Natural killer cell treated with Interleukin-12 subunit alpha and Interleukin-12 subunit beta and Interleukin-15 and Interleukin-18, amount 100 ng/mL, for 72 hours (primary cell): Measurements from ENCODE around the gene BTBD9. TPM values are rescaled to one million over a fixed set of nuclear protein-coding genes. Genes with fewer than 3 reads are reported as not detected.

ENCODE experiments used
- ATAC-seq, 2 donors: fragments of 150-1000 bp; cut with Tn5 transposase in 1 of 2; sonication (Bioruptor Pico), chemical (Tn5 transposase) in 1 of 2; 2 replicates each; pipeline ENCODE4 v1.10.0; 2021
- DNase-seq: peaks from one replicate; pipeline ENCODE4 v3.0.0; 2022; ENCODE audit warnings: low spot score
- H3K27ac Mint-ChIP-seq, 2 donors: 1 replicate in 1 of 2; 2 replicates in 1 of 2; pipeline ENCODE4 v1.8.0; 2022; ENCODE audit warnings: mixed read lengths in 2 of 2, mild to moderate bottlenecking in 1 of 2, moderate library complexity in 1 of 2
- H3K27me3 Mint-ChIP-seq, 2 donors: 1 replicate in 1 of 2; 2 replicates in 1 of 2; pipeline ENCODE4 v1.8.0; 2022; ENCODE audit warnings: mixed read lengths in 2 of 2
- H3K36me3 Mint-ChIP-seq: one replicate; pipeline ENCODE4 v1.8.0; 2022; ENCODE audit warnings: mixed read lengths
- H3K4me1 Mint-ChIP-seq, 2 donors: 1 replicate in 1 of 2; 2 replicates in 1 of 2; pipeline ENCODE4 v1.8.0; 2022; ENCODE audit warnings: low read depth in 2 of 2, mixed read lengths in 2 of 2, mild to moderate bottlenecking in 1 of 2
- H3K4me3 Mint-ChIP-seq: one replicate; pipeline ENCODE4 v1.8.0; 2022; ENCODE audit warnings: mixed read lengths
- H3K9me3 Mint-ChIP-seq: 2 replicates; pipeline ENCODE4 v1.8.0; 2022; ENCODE audit warnings: mixed read lengths
- total RNA-seq, 2 donors: library from RNA; stranded (reverse); gene quantifications; one replicate each; pipeline ENCODE4 v1.2.3, GENCODE V29; 2022

The BTBD9 gene
- total RNA-seq, 2 donors from 2014 or later: 27.7 to 34.2 TPM

DNA sequence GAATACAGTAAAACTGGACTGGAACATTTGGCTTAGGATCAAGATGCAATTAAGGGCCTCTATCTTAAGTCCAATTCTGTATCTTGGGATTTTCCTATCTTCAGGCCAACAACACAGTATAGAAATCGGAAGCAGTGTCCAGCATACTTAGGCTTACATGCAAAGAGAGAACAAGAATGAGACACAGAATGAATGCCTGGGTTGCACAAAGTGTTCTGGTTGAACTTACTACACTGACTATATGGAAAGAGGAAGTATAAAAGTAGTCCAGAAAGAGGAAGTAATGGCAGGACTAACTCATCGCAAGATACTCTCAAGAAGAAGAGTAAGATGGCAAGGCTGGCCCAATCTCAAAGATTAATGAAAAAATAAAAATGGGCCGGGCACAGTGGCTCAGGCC is 87.6 kb downstream of the BTBD9 start:
- no peak overlapping the region for H3K27ac Mint-ChIP-seq
- ATAC-seq (no peak), DNase-seq (no peak)
- no peak overlapping the region for H3K4me3 Mint-ChIP-seq
- H3K9me3 Mint-ChIP-seq: no peaks in the 10 kb centered on the region
- H3K27me3 Mint-ChIP-seq: no peaks in the 10 kb centered on the region
- H3K4me1 Mint-ChIP-seq: no peaks in the 10 kb centered on the region
- H3K36me3 Mint-ChIP-seq: peaks cover 5% of the 10 kb centered on the region

DNA sequence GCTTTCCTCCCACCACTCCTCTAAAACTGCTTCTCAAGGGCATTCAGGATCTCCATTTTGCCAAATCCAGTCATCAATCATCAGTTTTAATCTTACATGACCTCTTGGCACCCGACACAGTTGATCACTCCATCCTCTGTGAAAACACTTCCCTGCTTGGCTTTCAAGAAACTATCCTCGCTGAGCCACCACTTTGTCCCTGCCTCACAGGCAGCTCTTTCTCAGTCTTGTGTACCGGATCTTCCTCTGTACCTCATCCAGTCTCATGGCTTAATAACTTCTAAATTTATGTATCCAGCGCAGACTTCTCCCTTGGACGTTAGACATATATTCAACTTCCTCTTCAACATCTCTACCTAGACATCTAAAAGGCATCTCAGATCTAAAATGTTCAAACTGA is 89.9 kb downstream of the BTBD9 start:
- H3K27me3 Mint-ChIP-seq: no peaks in the 10 kb centered on the region
- H3K4me3 Mint-ChIP-seq: no peak overlapping the region
- no peak overlapping the region for H3K27ac Mint-ChIP-seq
- H3K36me3 Mint-ChIP-seq: peaks cover 5% of the 10 kb centered on the region
- no peaks in the 10 kb centered on the region for H3K4me1 Mint-ChIP-seq
- ATAC-seq: no peak
- no peaks in the 10 kb centered on the region for H3K9me3 Mint-ChIP-seq
- no peak for DNase-seq

DNA sequence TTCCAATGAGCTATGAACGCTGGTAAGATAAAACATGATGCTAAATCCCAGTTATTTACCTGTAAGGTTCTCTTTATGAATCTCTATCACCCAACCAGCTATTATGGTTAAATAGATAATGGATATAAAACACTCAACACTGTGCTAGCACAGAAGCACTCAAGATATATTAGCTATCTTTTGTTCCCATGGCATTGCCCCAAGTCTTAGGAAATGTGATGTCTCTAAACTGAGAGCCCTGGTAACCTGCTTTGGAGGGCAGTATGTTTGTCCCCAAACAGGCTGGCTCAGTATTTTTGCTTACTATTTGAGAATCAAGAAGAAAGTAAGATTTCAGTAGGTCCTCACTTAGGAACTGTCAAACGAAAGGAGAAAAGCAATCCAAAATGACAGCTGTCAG is 90.5 kb downstream of the BTBD9 start:
- no peak for DNase-seq
- peaks cover 0 to 3% of the 10 kb centered on the region in 2 donors for H3K4me1 Mint-ChIP-seq
- ATAC-seq: no peak
- H3K9me3 Mint-ChIP-seq: no peaks in the 10 kb centered on the region
- H3K27ac Mint-ChIP-seq: no peak overlapping the region
- no peaks in the 10 kb centered on the region for H3K27me3 Mint-ChIP-seq
- peaks cover 8% of the 10 kb centered on the region for H3K36me3 Mint-ChIP-seq
- no peak overlapping the region for H3K4me3 Mint-ChIP-seq

DNA sequence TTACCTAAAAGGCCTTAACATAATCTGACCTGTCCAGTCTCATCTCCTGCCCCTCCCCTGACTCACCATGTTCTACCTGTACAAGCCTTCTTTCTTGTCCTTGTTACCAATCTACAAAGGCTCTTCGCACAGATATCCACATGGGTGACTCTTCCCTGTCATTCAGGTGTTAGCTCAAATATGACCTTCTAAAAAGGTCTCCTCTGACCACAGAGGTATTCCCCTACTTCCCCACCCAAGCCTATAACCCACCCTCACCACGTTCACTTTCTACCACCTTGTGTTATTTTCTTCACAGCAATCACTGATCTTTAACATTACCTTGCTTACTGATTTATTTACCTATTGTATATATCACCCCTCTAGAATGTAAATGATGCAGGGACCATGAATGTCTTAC is 96.7 kb downstream of the BTBD9 start:
- Mint-ChIP-seq H3K4me3 (no peak overlapping the region), H3K36me3 (peaks cover 10% of the 10 kb centered on the region), H3K27me3 (no peaks in the 10 kb centered on the region), H3K27ac (no peak overlapping the region), H3K4me1 (peaks cover 0 to 3% of the 10 kb centered on the region in 2 donors), H3K9me3 (no peaks in the 10 kb centered on the region)
- ATAC-seq (no peak), DNase-seq (no peak)

DNA sequence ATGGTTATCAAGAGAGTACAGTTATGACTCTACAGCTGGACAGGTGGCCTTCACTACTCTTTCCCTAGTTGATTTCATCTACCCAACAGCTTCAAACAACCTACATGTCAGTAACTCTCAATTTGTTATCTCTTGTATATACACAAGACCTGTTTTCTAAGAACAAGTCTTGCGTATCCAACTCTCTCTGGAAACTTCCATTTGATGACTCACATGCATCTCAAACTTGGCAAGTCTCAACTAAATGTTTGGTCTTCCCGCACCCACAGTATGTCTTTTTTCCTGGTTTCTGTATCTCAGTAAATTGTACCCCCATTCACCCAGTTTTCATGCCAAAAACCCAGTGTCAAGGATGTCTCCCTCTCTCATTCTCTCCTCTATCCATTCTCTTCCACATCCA is 97.7 kb downstream of the BTBD9 start:
- Mint-ChIP-seq H3K27ac (no peak overlapping the region), H3K4me3 (no peak overlapping the region), H3K4me1 (peaks cover 0 to 3% of the 10 kb centered on the region in 2 donors), H3K36me3 (peaks cover 5% of the 10 kb centered on the region), H3K27me3 (no peaks in the 10 kb centered on the region), H3K9me3 (no peaks in the 10 kb centered on the region)
- ATAC-seq (no peak), DNase-seq (no peak)

DNA sequence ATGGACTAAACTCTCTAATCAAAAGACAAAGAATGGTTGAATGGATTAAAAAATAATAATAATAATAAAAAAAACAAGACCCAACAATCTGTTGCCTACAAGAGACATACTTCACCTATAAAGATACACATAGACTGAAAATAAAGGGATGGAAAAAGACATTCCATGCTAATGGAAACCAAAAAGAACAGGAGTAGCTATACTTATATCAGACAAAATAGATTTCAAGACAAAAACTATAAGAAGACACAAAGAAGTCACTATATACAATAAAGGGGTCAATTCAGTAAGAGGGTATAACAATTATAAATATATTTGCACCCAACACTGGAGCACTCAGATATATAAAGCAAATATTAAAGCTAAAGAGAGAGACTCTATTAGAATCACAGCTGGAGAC is 106.7 kb downstream of the BTBD9 start:
- H3K36me3 Mint-ChIP-seq: no peaks in the 10 kb centered on the region
- no peak overlapping the region for H3K4me3 Mint-ChIP-seq
- ATAC-seq (no peak), DNase-seq (no peak)
- H3K4me1 Mint-ChIP-seq: peaks cover 20 to 23% of the 10 kb centered on the region in 2 donors
- H3K27me3 Mint-ChIP-seq: no peaks in the 10 kb centered on the region
- H3K9me3 Mint-ChIP-seq: peaks cover 4% of the 10 kb centered on the region
- no peak overlapping the region for H3K27ac Mint-ChIP-seq

DNA sequence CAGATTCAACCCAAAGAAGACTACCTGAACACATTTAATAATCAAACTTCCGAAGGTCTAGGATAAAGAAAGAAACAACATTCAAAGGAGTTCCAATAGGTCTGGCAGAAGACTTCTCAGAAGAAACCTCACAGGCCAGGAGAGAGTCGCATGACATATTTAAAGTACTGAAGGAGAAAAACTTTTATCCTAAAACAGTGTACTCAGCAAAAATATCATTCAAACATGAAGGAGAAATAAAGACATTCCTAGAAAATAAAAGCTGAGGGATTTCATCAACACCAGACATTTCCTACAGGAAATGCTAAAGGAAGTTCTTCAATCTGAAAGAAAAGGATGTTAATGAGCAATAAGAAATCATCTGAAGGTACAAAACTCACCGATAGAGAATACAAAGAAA is 108.6 kb downstream of the BTBD9 start:
- Mint-ChIP-seq H3K27ac (peak overlapping the region in 1 of 2 donors; percentile 11), H3K4me3 (no peak overlapping the region), H3K9me3 (peaks cover 4% of the 10 kb centered on the region), H3K36me3 (no peaks in the 10 kb centered on the region), H3K27me3 (no peaks in the 10 kb centered on the region), H3K4me1 (peaks cover 20 to 23% of the 10 kb centered on the region in 2 donors)
- ATAC-seq (no peak), DNase-seq (no peak)

DNA sequence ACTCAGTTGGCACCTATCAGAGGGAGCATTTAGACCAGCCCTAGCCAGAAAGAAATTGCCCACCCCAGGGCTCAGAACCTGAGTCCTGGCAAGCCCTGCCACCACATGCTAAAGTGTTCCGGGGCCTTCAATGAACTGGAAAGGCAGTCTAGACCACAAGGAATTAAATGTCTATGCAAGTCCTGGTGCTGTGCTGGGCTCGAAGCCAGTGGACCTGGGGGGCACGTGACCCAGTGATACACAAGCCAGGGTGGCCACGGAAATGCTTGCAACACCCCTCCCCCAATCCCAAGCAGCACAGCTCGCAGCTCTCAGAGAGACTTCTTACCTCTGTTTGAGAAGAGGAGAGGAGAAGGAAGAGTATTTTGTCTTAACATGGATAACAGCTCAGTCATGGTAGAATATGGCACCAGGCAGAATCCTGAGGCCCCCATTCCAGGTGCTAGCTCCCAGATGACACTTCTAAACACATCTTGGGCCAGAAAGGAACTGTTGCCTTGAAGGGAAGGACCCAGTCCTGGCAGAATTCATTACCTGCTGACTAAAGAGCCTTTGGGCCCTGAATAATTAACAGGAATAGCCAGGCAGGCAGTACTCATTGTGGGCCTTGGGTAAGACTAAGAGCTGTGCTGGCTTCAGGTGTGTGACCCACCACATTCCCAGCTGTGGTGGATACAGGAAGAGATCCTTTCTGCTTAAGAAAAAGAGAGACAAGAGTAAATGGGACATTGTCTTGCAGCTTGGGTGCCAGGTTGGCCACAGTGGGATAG is 111.3 kb downstream of the BTBD9 start:
- no peak overlapping the region for H3K27ac Mint-ChIP-seq
- H3K27me3 Mint-ChIP-seq: no peaks in the 10 kb centered on the region
- H3K4me1 Mint-ChIP-seq: peaks cover 10 to 29% of the 10 kb centered on the region in 2 donors
- H3K36me3 Mint-ChIP-seq: peaks cover 8% of the 10 kb centered on the region
- ATAC-seq: no peak
- H3K4me3 Mint-ChIP-seq: no peak overlapping the region
- peaks cover 4% of the 10 kb centered on the region for H3K9me3 Mint-ChIP-seq
- no peak for DNase-seq

DNA sequence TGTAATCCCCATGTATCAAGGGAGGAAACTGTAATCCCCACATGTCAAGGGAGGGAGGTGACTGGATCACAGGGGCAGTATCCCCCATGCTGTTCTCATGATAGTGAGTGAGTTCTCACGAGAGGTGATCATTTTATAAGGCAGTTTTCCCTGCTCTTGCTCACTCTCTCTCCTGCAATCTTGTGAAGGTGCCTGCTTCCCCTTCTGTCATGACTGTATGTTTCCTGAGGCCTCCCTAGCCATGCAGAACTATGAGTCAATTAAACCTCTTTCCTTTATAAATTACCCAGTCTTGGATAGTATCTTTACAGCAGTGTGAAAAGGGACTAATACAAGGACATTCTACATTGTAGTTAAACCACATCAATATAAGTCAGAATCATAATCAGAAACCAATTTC is 112.4 kb downstream of the BTBD9 start:
- Mint-ChIP-seq H3K9me3 (no peaks in the 10 kb centered on the region), H3K36me3 (peaks cover 8% of the 10 kb centered on the region), H3K27me3 (no peaks in the 10 kb centered on the region), H3K4me3 (no peak overlapping the region), H3K27ac (no peak overlapping the region), H3K4me1 (peaks cover 8 to 22% of the 10 kb centered on the region in 2 donors)
- no peak for ATAC-seq
- no peak for DNase-seq

DNA sequence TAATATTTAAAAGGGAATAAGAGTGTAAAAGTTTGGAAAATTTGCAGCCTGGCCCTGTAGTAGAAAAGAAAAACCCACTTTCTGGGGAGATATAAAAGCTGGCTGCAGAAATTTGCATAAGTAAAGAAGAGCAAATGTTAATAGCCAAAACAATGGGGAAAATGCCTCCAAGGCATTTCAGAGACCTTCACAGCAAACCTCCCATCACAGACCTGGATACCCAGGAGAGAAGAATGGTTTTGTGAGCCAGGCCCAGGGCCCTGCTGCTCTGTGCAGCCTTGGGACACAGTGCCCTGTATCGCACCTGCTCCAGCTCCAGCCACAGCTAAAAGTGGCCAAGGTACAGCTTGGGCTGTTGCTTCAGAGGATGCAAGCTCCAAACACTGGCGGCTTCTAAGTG is 113.8 kb downstream of the BTBD9 start:
- no peaks in the 10 kb centered on the region for H3K9me3 Mint-ChIP-seq
- no peak overlapping the region for H3K27ac Mint-ChIP-seq
- no peak for DNase-seq
- ATAC-seq: no peak
- no peak overlapping the region for H3K4me3 Mint-ChIP-seq
- H3K27me3 Mint-ChIP-seq: no peaks in the 10 kb centered on the region
- H3K36me3 Mint-ChIP-seq: peaks cover 8% of the 10 kb centered on the region
- H3K4me1 Mint-ChIP-seq: peaks cover 3 to 16% of the 10 kb centered on the region in 2 donors

DNA sequence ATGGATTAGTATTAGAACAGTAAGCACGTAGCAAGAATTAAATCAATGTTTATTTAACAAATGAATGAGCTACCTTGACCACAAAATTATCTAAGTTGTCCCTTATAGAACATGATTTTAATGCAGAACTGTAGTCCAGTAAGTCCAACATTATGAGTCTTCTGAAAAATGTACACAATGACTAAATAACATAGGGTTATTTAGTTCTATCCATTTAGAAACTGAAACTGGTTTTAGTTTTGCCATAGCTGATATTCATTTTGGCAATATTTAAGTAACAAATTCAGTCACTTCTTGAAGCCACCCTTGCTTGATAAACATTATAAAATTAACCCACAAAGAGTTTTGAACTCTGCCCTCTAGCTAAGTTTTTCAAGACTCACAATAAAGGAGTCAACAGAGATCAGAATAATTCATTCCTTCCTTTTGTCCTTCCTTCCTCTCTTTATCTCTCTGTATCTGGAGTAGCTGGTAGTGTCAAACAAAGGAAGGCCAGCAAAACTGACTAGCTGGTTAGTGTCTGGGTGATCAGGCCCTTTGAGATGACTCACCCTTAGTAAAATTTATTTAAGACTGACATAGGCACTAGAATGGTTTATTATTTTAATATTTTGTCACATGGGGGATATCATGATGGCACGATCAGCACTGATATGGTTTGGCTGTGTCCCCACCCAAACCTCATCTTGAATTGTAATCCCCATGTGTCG is 115.1 kb downstream of the BTBD9 start:
- Mint-ChIP-seq H3K36me3 (peaks cover 8% of the 10 kb centered on the region), H3K4me3 (no peak overlapping the region), H3K27ac (peak overlapping the region in 1 of 2 donors; percentile 9), H3K4me1 (peaks cover 3 to 14% of the 10 kb centered on the region in 2 donors), H3K9me3 (no peaks in the 10 kb centered on the region), H3K27me3 (no peaks in the 10 kb centered on the region)
- no peak for DNase-seq
- no peak for ATAC-seq

DNA sequence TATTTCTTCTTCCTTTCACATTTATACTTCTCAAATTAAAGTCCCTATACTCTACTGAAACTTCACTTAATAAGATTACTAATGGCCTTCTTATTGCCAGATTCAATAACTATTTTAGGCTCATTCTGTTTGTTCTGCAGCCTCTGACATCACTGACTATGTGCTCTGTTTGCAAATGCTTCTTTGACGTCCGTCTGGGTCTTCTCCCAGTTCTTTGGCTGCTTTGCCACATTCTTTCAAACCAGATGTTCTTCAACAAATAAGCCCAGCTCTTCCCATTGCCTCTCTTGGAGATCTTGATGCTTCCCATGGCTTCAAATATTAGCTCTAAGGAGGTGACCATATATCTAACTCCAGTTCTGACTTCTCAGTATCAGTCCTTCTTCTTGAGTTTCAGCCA is 117.4 kb downstream of the BTBD9 start:
- Mint-ChIP-seq H3K27me3 (no peaks in the 10 kb centered on the region), H3K4me1 (peaks cover 12 to 23% of the 10 kb centered on the region in 2 donors), H3K27ac (no peak overlapping the region), H3K9me3 (no peaks in the 10 kb centered on the region), H3K4me3 (no peak overlapping the region), H3K36me3 (peaks cover 8% of the 10 kb centered on the region)
- ATAC-seq (no peak), DNase-seq (no peak)

DNA sequence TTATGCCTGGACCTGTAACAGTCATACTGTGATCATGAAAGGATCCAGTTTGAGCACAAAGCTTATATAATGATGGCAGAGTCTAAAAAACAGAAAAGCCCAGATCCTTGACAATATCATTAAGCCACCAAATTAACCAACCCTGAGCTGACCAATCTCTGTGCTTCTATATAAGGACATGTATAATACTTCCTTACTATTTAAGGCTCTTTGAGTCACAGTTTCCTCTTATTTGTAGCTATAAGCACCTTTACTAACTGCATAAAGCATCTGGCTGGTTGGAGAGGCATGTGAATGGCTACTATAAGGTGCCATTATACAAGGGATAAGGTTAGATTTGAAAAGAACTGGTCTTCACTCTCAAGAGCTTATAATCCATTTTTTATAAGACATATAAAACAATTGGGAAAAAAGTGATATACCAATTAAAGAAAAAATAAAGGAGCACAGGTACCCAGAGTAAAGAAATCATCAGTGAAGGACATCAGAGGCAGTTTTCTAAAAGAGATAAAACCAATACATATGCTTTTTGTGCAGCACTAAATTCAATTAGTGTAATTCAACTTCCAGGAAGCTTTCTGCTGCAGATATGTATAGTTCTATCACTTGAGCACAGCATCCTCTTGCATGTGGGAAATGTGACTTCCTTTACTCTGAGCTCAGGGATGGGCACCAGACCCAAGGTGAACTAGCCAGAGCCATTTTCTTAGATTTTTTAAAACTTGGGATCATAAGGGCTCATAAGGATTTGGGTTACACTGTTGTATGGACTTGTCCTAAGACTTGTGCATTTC is 121.0 kb downstream of the BTBD9 start:
- no peaks in the 10 kb centered on the region for H3K9me3 Mint-ChIP-seq
- H3K4me3 Mint-ChIP-seq: no peak overlapping the region
- H3K4me1 Mint-ChIP-seq: peaks cover 12 to 15% of the 10 kb centered on the region in 2 donors
- no peaks in the 10 kb centered on the region for H3K36me3 Mint-ChIP-seq
- H3K27me3 Mint-ChIP-seq: no peaks in the 10 kb centered on the region
- DNase-seq: no peak
- ATAC-seq: no peak
- no peak overlapping the region for H3K27ac Mint-ChIP-seq

DNA sequence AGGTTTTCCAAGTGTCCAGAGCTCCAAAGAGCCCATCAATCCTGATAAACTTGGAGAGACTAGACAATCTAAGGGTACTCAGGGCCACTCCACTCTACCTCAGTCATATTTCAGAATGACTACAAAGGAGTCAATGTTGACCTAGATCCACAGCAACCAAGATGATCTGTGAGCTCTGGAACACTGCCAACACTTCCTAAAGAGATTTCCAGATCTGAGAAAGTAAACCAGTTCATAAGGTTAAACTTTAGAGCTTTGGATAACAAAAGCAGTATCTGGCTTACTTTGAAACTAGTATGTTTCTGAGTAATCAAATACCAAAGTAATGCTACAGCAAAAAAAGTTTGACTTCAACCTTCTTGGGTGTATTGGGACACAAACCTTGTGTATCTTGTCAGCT is 122.7 kb downstream of the BTBD9 start:
- DNase-seq: no peak
- Mint-ChIP-seq H3K9me3 (no peaks in the 10 kb centered on the region), H3K27ac (no peak overlapping the region), H3K4me1 (peaks cover 9 to 12% of the 10 kb centered on the region in 2 donors), H3K4me3 (no peak overlapping the region), H3K27me3 (no peaks in the 10 kb centered on the region), H3K36me3 (no peaks in the 10 kb centered on the region)
- no peak for ATAC-seq
